Kidney epithelial cell (primary cell): Measurements from ENCODE around the gene ACVR1C. TPM values are rescaled to one million over a fixed set of nuclear protein-coding genes. Genes with fewer than 3 reads are reported as not detected.
"Not testable (repeated sequence)": the region's sequence is repeated elsewhere in the genome, so short reads cannot be mapped to it uniquely, and the experiment has no call there.

Experiments
- DNase-seq: peaks from one replicate; pipeline ENCODE4 v3.0.0-alpha.2; 2010; ENCODE audit warnings: low read depth
- H3K27me3 ChIP-seq: 2 replicates; pipeline ENCODE4 v1.6.0; 2011; ENCODE audit warnings: low read length; ENCODE audit not compliant: control insufficient read depth, insufficient read depth
- H3K36me3 ChIP-seq: 2 replicates; pipeline ENCODE4 v1.5.1; 2011; ENCODE audit warnings: low read length; ENCODE audit not compliant: control insufficient read depth, insufficient read depth
- H3K4me3 ChIP-seq: 2 replicates; pipeline ENCODE4 v1.5.1; 2011; ENCODE audit warnings: low read depth, mild to moderate bottlenecking, control low read depth, low read length
- total RNA-seq: library from RNA; depleted of rRNA; stranded (reverse); fragments of >200 nt; gene quantifications from 2 replicates; pipeline ENCODE4 v1.2.3, GENCODE V29; 2015
- TF ChIP-seq, protein P1 (sequence below): IDR thresholded peaks from 2 replicates; pipeline ENCODE4 v1.5.1; 2011; ENCODE audit warnings: mild to moderate bottlenecking, moderate library complexity, low read length, control low read depth, inconsistent platforms; ENCODE audit not compliant: insufficient read depth, poor library complexity, severe bottlenecking

ACVR1C gene
- total RNA-seq, 1 donor from 2014 or later = 0.13 TPM

DNA sequence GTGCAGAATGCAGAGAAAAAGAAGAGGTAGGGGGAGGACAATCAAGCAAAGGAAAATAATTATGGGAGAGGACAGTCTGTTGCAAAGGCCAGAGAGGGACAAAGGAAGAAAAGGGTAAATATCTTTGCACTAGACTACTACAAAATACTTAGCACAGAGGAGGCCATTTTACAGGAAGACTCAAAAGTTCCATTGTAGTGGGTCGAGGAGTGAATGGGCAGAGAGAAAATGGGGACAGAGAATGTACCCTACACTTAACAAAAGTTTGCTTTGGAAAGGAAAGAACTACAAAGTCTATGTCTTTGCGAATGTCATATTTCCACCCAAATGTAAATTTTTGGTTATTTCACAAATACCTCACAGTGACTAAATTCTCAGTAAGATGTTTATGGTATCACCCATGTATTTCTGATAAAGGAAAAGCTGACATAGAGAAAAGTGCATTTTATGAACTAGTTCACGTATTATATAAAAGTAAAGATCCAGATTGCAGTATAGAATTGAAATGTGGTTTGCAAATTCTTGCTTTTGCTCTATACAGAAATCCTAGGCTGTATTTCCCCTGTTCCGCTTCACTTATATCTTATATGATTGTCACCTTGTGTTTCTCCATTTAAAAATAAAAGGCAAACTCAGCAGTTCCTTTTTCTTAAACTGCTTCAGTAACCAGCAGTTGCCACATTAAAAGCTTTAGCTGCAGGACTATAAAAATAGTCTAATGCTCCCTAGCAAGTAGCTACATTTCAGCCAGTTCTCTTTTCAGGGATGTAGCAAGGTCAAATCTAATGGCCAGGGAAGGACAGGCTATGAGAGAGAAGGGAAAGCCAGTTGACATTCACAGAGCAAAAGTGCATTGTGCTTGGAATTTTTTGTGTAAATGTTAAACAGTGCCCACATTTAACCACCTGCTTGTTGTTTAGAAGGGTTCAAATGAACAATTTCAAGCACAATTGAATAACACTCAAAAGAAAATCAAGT is 105.1 kb downstream of the ACVR1C start:
- no peaks in the 10 kb centered on the region for H3K27me3 ChIP-seq
- H3K4me3 ChIP-seq = no peak overlapping the region
- TF ChIP-seq, protein P1, sequence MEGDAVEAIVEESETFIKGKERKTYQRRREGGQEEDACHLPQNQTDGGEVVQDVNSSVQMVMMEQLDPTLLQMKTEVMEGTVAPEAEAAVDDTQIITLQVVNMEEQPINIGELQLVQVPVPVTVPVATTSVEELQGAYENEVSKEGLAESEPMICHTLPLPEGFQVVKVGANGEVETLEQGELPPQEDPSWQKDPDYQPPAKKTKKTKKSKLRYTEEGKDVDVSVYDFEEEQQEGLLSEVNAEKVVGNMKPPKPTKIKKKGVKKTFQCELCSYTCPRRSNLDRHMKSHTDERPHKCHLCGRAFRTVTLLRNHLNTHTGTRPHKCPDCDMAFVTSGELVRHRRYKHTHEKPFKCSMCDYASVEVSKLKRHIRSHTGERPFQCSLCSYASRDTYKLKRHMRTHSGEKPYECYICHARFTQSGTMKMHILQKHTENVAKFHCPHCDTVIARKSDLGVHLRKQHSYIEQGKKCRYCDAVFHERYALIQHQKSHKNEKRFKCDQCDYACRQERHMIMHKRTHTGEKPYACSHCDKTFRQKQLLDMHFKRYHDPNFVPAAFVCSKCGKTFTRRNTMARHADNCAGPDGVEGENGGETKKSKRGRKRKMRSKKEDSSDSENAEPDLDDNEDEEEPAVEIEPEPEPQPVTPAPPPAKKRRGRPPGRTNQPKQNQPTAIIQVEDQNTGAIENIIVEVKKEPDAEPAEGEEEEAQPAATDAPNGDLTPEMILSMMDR = no peak
- DNase-seq = no peak
- no peaks in the 10 kb centered on the region for H3K36me3 ChIP-seq

DNA sequence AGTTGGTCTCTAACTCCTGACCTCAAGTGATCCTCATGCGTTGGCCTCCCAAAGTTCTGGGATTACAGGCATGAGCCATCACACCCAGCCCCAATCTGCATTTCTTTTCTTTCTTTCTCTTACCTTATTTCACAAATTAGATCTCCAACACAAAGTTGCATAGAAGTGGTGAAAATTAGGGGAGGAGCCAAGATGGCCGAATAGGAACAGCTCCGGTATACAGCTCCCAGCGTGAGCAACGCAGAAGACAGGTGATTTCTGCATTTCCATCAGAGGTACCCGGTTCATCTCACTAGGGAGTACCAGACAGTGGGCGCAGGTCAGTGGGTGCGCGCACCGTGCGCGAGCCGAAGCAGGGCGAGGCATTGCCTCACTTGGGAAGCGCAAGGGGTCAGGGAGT is 113.7 kb downstream of the ACVR1C start:
- H3K36me3 ChIP-seq, H3K27me3 ChIP-seq, H3K4me3 ChIP-seq, DNase-seq: not testable (repeated sequence)

GRCh38 chr2:157509744-157510143 is 118.9 kb downstream of the ACVR1C start:
- Histone ChIP-seq H3K36me3 (no peaks in the 10 kb centered on the region), H3K27me3 (no peaks in the 10 kb centered on the region), H3K4me3 (no peak overlapping the region)
- DNase-seq = no peak
- TF ChIP-seq, protein P1 = no peak

DNA sequence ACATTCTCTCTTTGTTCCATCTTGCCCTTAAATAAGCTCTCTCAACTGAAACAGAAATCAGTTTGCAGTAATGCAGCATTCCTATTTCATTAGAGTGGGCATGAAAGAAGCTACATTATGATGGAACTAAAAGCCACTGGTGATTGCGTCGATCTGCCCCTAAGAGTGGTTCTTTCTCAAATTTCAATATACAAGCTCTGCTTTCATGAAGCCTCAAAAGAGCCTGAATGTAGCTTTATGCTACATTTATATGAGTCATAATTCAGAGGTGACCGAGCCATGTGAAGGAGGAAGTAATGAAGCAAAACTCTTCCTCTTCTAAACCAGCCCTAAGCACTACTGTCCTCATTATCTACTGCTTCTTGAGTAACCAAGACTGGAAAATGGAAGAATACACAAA is 120.0 kb downstream of the ACVR1C start:
- TF ChIP-seq, protein P1 = no peak
- Histone ChIP-seq H3K4me3 (no peak overlapping the region), H3K36me3 (no peaks in the 10 kb centered on the region), H3K27me3 (no peaks in the 10 kb centered on the region)
- no peak for DNase-seq

DNA sequence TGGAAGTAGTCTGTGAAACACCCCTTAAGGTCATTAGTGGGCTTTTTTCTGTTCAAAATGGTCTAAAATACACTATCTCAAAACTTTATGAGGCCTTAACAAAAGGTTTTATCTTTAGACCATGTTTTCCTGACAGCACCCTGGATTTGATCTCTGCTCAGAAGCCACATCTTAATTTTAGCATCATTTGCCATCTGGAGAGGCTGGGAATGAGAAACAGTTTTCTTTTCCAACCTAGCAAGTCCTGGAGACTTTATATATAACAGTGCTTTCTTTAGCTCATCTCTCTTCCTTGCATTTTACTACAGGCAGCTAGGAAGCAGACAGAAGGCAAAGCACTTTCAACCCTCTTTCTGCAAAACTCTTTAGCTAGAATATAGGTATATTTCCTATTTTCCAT is 122.1 kb downstream of the ACVR1C start:
- no peaks in the 10 kb centered on the region for H3K36me3 ChIP-seq
- TF ChIP-seq, protein P1 = no peak
- DNase-seq = no peak
- no peak overlapping the region for H3K4me3 ChIP-seq
- H3K27me3 ChIP-seq = no peaks in the 10 kb centered on the region

DNA sequence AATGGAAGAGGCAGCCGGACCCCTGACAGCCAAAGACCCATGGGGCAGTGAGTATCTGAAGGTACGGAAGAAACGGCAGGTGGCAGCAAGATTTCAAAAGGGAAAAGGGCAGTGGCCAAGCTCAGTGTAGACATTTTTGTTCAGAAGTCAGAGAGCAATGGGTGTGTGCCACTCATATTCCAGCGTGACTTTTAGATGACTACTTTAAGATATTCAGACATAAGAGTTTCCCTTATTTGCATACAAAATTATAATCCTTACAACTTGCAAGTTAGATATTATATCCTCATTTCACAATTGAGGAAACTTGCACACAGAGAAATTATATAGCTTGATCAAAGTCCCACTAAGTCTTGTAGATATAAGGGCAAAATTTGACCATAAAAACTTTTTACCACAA is 124.0 kb downstream of the ACVR1C start:
- DNase-seq = no peak
- TF ChIP-seq, protein P1 = no peak
- H3K36me3 ChIP-seq = no peaks in the 10 kb centered on the region
- no peaks in the 10 kb centered on the region for H3K27me3 ChIP-seq
- no peak overlapping the region for H3K4me3 ChIP-seq
